Ectodermal cell (in vitro differentiated cells): ENCODE data around the gene BCL7A.

Experiments used
- H3K27ac ChIP-seq: 2 replicates; pipeline ENCODE4 v1.7.0; 2013; ENCODE audit warnings: mild to moderate bottlenecking, low read depth, low read length; ENCODE audit not compliant: insufficient read depth, poor library complexity, severe bottlenecking
- H3K27me3 ChIP-seq: 2 replicates; pipeline ENCODE4 v1.7.0; 2013; ENCODE audit warnings: mild to moderate bottlenecking, low read length; ENCODE audit not compliant: insufficient read depth, control insufficient read depth, poor library complexity, severe bottlenecking
- H3K36me3 ChIP-seq: one replicate; pipeline ENCODE4 v1.7.0; 2013; ENCODE audit warnings: low read length; ENCODE audit not compliant: control insufficient read depth, insufficient read depth
- H3K4me1 ChIP-seq: one replicate; pipeline ENCODE4 v1.7.0; 2013; ENCODE audit warnings: low read length; ENCODE audit not compliant: control insufficient read depth, insufficient read depth
- H3K4me3 ChIP-seq: 2 replicates; pipeline ENCODE4 v1.7.0; 2013; ENCODE audit warnings: low read depth, low read length, control low read depth; ENCODE audit not compliant: insufficient read depth
- H3K9me3 ChIP-seq: 2 replicates; pipeline ENCODE4 v1.7.0; 2013; ENCODE audit warnings: mild to moderate bottlenecking, low read length, moderate library complexity; ENCODE audit not compliant: control insufficient read depth
- WGBS, 2 experiments: methylation state at CpG; one replicate each; pipeline ENCODE4 v1.1.7; 2013; ENCODE audit warnings: missing lambda C conversion rate in 2 of 2; 5-methylcytosine and 5-hydroxymethylcytosine counted together

BCL7A gene

GRCh38 chr12:122001466-122002209 is 20.0 kb upstream of the BCL7A start:
- H3K4me1 ChIP-seq: no peaks in the 10 kb centered on the region
- no peak overlapping the region for H3K4me3 ChIP-seq
- 43 to 46% methylated on average over 17 of the region's 17 CpGs for WGBS, 2 experiments
- H3K9me3 ChIP-seq: no peaks in the 10 kb centered on the region
- H3K27me3 ChIP-seq: no peaks in the 10 kb centered on the region
- H3K36me3 ChIP-seq: no peaks in the 10 kb centered on the region
- H3K27ac ChIP-seq: peak overlapping the region; percentile 56

- Histone ChIP-seq H3K9me3 (no peaks in the 10 kb centered on the region), H3K27ac (no peak overlapping the region), H3K36me3 (no peaks in the 10 kb centered on the region), H3K27me3 (no peaks in the 10 kb centered on the region), H3K4me1 (no peaks in the 10 kb centered on the region), H3K4me3 (no peak overlapping the region)
- 93 to 94% methylated on average over 28 of the region's 28 CpGs for WGBS, 2 experiments
Measured at GRCh38 chr12:122003651-122004611, 17.8 kb upstream of the BCL7A start.

GRCh38 chr12:122004633-122005071 is 17.0 kb upstream of the BCL7A start:
- H3K27ac ChIP-seq: no peak overlapping the region
- H3K27me3 ChIP-seq: no peaks in the 10 kb centered on the region
- no peaks in the 10 kb centered on the region for H3K36me3 ChIP-seq
- no peak overlapping the region for H3K4me3 ChIP-seq
- no peaks in the 10 kb centered on the region for H3K4me1 ChIP-seq
- H3K9me3 ChIP-seq: no peaks in the 10 kb centered on the region
- 92 to 95% methylated on average over 12 of the region's 12 CpGs for WGBS, 2 experiments

- Histone ChIP-seq H3K27ac (no peak overlapping the region), H3K9me3 (no peaks in the 10 kb centered on the region), H3K4me3 (no peak overlapping the region), H3K36me3 (no peaks in the 10 kb centered on the region), H3K4me1 (no peaks in the 10 kb centered on the region), H3K27me3 (no peaks in the 10 kb centered on the region)
- 93 to 95% methylated on average over 11 of the region's 11 CpGs for WGBS, 2 experiments
Measured at GRCh38 chr12:122005252-122005776, 16.4 kb upstream of the BCL7A start.

GRCh38 chr12:122006186-122006926 is 15.3 kb upstream of the BCL7A start:
- H3K27ac ChIP-seq: no peak overlapping the region
- 95% methylated on average over 24 of the region's 24 CpGs for WGBS, 2 experiments
- H3K27me3 ChIP-seq: no peaks in the 10 kb centered on the region
- no peaks in the 10 kb centered on the region for H3K9me3 ChIP-seq
- H3K4me1 ChIP-seq: no peaks in the 10 kb centered on the region
- no peak overlapping the region for H3K4me3 ChIP-seq
- H3K36me3 ChIP-seq: no peaks in the 10 kb centered on the region

GRCh38 chr12:122009741-122010140 is 11.9 kb upstream of the BCL7A start:
- H3K9me3 ChIP-seq: no peaks in the 10 kb centered on the region
- H3K4me1 ChIP-seq: no peaks in the 10 kb centered on the region
- no peak overlapping the region for H3K27ac ChIP-seq
- H3K4me3 ChIP-seq: no peak overlapping the region
- 92 to 94% methylated on average over 7 to 9 of the region's 9 CpGs for WGBS, 2 experiments
- H3K27me3 ChIP-seq: no peaks in the 10 kb centered on the region
- no peaks in the 10 kb centered on the region for H3K36me3 ChIP-seq

- H3K9me3 ChIP-seq: no peaks in the 10 kb centered on the region
- H3K27ac ChIP-seq: no peak overlapping the region
- 96 to 97% methylated on average over 6 of the region's 6 CpGs for WGBS, 2 experiments
- no peaks in the 10 kb centered on the region for H3K36me3 ChIP-seq
- H3K27me3 ChIP-seq: no peaks in the 10 kb centered on the region
- H3K4me1 ChIP-seq: no peaks in the 10 kb centered on the region
- H3K4me3 ChIP-seq: no peak overlapping the region
Measured at GRCh38 chr12:122012184-122012583, 9.5 kb upstream of the BCL7A start.

- Histone ChIP-seq H3K27me3 (no peaks in the 10 kb centered on the region), H3K9me3 (no peaks in the 10 kb centered on the region), H3K27ac (no peak overlapping the region), H3K36me3 (no peaks in the 10 kb centered on the region), H3K4me3 (no peak overlapping the region), H3K4me1 (no peaks in the 10 kb centered on the region)
- WGBS, 2 experiments: 96 to 97% methylated on average over 3 of the region's 4 CpGs
Measured at GRCh38 chr12:122013136-122013535, 8.5 kb upstream of the BCL7A start.

GRCh38 chr12:122013791-122014590 is 7.7 kb upstream of the BCL7A start:
- WGBS, 2 experiments: 92 to 93% methylated on average over 19 of the region's 19 CpGs
- H3K4me3 ChIP-seq: no peak overlapping the region
- no peak overlapping the region for H3K27ac ChIP-seq
- no peaks in the 10 kb centered on the region for H3K36me3 ChIP-seq
- H3K27me3 ChIP-seq: no peaks in the 10 kb centered on the region
- no peaks in the 10 kb centered on the region for H3K4me1 ChIP-seq
- H3K9me3 ChIP-seq: no peaks in the 10 kb centered on the region
